ENCODE results near the gene CCDC57.
A peak's percentile ranks its signal among the peaks of the same experiment; 100 is the strongest.

Gene CCDC57

DNA sequence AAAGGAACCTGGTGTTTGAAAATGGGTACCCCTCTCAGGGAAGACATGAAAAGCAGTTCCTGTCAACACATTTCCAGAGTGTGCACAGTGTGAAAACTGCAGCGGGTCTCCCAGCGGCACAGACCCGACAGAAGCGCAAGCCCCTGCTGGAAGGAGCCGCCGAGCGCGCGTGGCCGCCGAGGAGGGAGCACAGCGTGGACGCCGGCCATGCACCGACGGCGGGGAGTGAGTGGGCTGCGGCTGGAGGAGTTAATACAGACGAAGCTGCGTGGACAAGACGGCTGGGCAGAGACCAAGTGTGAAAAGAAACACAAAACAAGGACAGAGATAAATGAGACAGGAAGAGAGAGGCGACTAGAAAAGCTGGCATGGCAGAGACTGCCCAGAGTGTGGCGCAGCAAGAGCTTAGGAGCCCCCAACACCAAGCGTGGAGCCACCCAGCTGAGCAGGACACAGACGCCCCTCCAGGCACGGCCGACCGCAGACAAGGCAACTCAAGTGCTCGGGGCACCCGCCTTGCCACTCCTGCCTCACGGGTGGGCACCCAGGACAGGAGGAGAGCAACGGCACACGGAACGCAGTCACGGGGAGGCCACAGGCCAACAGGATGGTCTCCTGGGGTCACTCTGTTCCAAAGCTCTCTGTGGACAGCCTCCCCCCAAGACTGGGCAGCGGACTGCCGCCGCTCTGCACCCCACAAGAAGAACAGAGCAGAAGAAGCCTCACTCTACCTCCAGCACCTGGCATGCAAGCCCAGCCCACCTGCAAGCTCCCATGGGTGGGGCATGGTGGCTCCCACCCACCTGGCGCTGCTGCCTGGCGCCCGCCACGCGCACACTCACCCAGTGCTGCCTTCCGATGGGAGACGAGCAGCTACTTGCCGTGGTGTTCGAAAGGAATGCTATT is 32.7 kb upstream of the CCDC57 start:
- no peak for DNase-seq (ENCODE audit: low read depth)
- no peak overlapping the region for H3K4me3 ChIP-seq (ENCODE audit: low read depth, low read length)

GRCh38 chr17:82244413-82245133 is 31.9 kb upstream of the CCDC57 start:
- TF ChIP-seq CTCF (conservative IDR thresholded peaks at IDR 0.05; ENCODE audit: low read depth, low read length): peak; percentile 79
- H3K4me3 ChIP-seq (ENCODE audit: low read depth, low read length): no peak overlapping the region

More for the DNA sequence above, 32.7 kb upstream of the CCDC57 start:
- no peak for TF ChIP-seq CTCF (conservative IDR thresholded peaks at IDR 0.05; ENCODE audit: low read depth, low read length)

DNA sequence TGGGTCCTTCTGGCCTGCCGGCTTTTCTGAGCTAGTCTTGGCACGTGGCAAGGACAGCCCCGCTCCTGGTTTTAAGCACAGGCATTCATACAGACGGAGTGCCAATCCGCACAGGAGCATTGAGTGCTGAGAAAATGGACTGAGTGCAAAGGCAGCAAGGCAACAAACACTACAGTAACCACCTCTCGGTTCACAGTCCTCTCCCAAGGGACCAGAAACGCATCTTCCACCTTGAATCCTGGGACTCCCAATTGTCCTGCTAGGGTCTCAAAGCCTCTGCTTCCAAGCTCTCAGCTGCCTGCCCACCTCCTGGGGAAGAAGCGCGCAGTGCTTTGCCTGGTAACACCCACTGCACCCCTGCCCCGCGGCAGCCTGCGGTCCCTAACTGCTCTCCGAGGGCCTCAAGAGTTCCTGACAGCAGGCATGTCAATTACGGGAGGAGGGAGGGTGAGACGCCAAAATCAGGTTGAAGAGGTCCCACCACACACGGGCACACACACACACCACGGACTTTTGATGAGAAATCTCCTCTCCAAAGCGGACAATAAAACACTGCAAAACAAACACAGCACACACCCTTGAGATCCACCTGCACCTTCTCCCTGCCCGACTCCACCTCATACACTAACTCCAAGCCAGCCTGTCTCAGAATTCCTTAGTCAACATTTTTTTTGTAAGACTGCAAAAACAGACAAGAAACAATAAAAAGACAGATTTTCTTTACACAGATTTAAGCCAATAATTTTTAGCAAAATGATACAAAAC is 31.2 kb upstream of the CCDC57 start:
- no peak for DNase-seq (ENCODE audit: low read depth)
- H3K4me3 ChIP-seq (ENCODE audit: low read depth, low read length): no peak overlapping the region
- no peak for TF ChIP-seq CTCF (conservative IDR thresholded peaks at IDR 0.05; ENCODE audit: low read depth, low read length)

More at GRCh38 chr17:82244413-82245133, 31.9 kb upstream of the CCDC57 start:
- peak; percentile 69 for DNase-seq (ENCODE audit: low read depth)

DNA sequence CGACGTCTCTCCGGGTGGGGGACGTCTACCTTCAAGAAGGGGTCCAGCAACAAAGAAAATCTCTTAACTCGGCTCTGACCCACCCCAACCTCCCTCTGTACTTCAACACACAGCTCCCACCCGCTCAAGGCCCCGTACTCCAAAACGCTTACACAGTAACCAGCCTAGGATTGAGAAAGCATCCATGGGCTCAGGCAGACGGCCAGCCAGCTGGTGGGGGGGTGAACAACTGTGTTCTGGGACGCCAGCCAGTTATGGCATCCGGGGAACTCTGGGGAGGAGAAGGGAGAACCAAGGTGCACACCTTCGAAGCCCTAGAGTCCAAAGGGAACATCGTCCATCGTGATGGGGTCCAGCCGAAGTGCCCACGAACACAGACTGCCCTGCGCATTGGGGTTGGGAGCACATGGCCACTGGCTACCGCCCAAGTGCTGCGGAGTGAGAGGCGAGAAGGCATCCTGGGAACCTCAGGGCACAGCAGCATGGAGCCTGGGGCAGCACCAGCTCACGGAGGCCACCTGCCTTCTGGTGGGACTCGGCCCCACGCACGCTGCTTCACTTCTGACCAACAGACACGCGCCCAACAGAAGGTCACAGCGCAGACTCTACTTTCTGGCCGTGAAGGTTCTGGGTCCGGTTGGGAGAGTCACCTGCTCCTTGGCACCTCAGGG is 30.5 kb upstream of the CCDC57 start:
- peak; percentile 91 for DNase-seq (ENCODE audit: low read depth)
- no peak for TF ChIP-seq CTCF (conservative IDR thresholded peaks at IDR 0.05; ENCODE audit: low read depth, low read length)
- H3K4me3 ChIP-seq (ENCODE audit: low read depth, low read length): no peak overlapping the region

DNA sequence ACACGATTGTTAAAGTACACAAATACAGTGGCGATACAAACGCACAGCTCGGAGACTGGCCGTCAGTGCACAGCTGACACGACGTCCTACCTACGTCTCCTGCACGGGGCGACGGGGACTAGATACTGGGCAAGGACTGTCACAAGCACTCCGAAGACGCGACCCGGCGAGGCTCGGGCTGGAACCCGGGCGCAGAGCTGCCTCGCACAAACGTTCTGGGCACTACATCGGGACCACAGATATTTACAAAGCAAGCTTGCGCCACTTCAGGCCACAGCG is 30.0 kb upstream of the CCDC57 start:
- no peak for DNase-seq (ENCODE audit: low read depth)
- no peak for TF ChIP-seq CTCF (conservative IDR thresholded peaks at IDR 0.05; ENCODE audit: low read depth, low read length)
- no peak overlapping the region for H3K4me3 ChIP-seq (ENCODE audit: low read depth, low read length)

- peak; percentile 55 for DNase-seq (ENCODE audit: low read depth)
- peak; percentile 3 for TF ChIP-seq CTCF (conservative IDR thresholded peaks at IDR 0.05; ENCODE audit: low read depth, low read length)
- no peak overlapping the region for H3K4me3 ChIP-seq (ENCODE audit: low read depth, low read length)
These were observed 29.5 kb upstream of the CCDC57 start for GRCh38 chr17:82241926-82242697.

Measured in choroid plexus epithelial cell (primary cell).